RPMI7951 (cell line): ENCODE results near the gene PRR14. TPM values are rescaled to one million over a fixed set of nuclear protein-coding genes. Genes with fewer than 3 reads are reported as not detected.
A peak's percentile ranks its signal among the peaks of the same experiment; 100 is the strongest.
"Not testable (repeated sequence)": the region's sequence is repeated elsewhere in the genome, so short reads cannot be mapped to it uniquely, and the experiment has no call there.

ENCODE experiments used
- DNase-seq: peaks from one replicate; pipeline ENCODE4 v3.0.0-alpha.2; 2012; ENCODE audit warnings: low read depth
- total RNA-seq: library from RNA; depleted of rRNA; stranded (reverse); fragments of >200 nt; shearing (Covaris generic); gene quantifications from 2 replicates; pipeline ENCODE4 v1.2.3, GENCODE V29; 2014

Gene PRR14
- total RNA-seq, 1 experiment from 2014 or later: 6.8 TPM

DNA sequence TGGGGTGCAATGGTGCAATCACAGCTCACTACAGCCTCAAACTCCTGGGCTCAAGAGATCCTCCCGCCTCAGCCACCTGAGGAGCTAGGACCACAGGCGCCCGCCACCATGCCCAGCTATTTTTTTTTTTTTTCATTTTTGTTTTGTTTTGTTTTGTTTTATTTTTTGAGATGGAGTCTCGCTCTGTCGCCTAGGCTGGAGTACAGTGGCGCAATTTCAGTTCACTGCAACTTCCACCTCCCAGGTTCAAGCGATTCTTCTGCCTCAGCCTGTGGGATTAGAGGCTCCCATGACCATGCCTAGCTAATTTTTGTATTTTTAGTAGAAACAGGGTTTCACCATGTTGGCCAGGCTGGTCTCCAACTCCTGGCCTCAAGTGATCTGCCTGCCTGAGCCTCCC, 18.3 kb upstream of the PRR14 start:
- DNase-seq: not testable (repeated sequence)

DNA sequence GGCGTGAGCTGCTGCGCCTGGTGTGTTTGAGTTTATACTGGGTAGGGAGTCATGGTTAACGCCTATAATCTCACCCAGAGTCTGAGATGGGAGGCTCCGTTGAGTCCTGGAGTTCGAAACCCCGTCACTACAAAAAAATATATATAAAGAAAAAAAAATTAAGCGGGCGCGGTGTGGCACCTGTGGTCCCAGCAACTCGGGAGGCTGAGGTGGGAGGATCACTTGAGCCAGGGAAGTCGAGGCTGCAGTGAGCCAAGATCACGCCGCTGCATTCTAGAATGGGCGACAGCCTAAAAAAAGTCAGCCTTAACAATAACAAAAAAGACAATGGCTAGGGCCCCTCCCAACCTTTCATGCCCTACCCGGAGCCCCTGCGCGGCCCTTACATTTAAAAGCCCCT, 17.2 kb upstream of the PRR14 start:
- DNase-seq: no peak

DNA sequence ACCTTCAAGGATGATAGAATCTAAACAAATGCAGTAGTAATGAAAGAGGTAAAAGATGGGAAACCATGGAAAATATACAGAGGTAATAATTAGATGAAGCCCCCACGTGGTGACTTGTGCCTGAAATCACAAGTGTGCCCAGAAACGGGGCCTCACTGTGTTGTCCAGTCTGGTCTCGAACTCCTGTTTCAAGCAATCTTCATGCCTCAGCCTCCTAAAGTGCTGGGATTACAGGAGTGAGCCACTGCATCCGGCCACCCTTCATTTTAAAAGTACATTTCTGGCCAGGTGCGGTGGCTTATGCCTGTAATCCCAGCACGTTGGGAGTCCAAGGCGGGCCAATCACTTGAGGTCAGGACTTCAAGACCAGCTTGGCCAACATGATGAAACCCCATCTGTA, 14.2 kb upstream of the PRR14 start:
- DNase-seq: no peak

DNA sequence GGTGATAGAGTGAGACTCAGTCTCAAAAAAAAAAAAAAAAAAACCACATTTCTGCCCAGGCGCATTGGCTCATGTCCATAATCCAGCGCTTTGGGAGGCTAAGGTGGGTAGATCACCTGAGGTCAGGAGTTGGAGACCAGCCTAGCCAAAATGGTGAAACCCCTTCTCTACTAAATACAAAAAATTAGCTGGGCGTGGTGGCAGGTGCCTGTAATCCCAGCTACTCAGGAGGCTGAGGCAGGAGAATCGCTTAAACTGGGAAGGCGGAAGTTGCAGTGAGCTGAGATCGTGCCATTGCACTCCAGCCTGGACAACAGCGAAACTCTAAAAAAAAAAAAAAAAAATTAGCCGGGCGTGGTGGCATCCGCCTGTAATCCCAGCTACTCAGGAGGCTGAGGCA, 13.6 kb upstream of the PRR14 start:
- not testable (repeated sequence) for DNase-seq

DNA sequence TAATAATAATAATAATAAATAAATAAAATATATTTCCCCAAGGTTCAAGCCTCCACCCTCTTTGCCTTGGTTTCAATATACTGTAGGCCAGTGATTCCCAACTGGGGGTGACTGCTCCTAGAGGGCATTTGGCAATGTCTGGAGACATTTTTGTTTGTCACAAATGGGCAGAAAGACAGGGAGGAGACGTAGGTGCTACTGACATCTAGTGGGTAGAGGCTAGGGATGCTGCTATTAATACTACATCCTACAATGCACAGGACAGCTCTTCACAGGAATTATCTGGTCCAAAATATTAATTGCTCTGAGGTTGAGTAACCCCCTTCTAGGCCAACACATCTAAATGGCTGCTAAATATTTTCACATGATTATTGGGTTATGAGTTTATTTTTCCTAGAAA, 12.8 kb upstream of the PRR14 start:
- DNase-seq: peak; percentile 74

DNA sequence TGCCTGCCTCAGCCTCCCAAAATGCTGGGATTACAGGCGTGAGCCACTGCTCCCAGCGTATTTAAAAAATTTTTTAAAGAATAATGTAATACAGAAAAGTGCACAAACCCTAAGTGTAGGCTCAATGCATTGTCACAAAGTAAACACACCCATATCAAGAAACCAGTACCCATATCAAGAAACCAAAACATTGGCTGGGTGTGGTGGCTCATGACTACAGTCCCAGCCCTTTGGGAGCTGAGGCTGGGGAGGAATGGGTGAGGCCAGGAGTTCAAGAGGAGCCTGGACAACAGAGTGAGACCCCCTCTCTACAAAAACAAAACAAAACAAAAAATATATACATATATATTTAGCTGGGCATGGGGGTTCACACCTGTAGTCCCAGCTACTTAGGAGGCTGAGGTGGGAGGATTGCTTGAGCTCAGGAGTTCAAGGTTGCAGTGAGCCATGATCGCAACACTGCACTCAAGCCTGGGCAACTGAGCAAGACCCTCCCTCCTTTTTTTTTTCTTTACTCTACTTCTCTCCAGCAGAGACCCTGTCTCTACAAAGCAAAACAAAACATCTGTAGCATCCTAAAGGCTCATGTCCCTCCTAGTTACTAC, 9.3 kb upstream of the PRR14 start:
- DNase-seq: no peak

DNA sequence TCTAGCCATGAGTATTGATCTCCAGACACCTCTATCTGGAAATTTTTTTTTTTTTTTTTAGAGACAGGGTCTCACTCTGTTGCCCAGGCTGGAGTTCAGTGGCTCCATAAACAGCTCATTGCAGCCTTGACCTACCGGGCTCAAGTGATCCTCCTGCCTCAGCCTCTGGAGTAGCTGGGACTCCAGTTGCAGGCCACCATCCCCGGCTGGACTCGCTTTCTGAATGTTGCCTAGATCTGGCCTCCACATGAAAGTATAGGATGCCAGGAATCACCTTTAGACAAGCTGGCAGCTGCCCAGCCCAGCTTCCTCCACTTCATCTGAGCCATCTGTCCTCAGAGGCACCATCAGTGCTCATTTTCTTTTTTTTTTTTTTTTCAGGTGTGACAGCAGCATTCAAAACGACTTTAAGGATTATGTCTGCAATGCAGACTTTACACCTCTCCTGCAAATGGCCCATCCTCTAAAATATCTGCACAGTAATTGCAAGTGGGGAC, 6.4 kb upstream of the PRR14 start:
- no peak for DNase-seq

DNA sequence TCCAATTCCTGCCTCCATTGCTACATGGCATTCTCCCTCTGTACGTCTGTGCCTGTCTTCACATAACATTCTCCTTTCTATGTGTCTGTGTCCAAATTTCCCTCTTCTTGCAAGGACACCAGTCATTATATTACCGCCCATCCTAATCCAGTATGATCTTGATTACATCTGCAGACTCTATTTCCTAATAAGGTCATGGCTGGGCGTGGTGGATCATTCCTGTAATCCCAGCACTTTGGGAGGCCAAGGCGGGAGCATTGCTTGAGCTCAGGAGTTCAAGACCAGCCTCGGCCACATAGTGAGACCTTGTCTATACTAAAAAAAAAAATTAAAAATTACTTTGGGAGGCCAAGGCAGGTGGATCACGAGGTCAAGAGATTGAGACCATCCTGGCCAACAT, 5.0 kb upstream of the PRR14 start:
- no peak for DNase-seq

DNA sequence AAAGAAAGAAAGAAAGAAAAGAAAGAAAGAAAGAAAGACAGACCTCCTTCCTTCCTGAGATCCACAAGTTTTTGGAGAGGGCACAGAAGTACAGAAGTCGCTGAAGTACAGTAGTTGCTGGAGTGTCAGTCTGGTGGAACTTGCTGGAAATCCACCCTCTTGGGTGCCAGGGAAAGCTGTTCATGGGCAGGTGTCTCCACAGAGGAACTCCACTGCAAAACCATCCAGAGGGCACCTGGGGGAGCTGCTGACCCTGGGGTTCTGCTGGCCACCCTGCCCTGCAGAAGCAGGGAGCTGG, 3.5 kb upstream of the PRR14 start:
- no peak for DNase-seq

DNA sequence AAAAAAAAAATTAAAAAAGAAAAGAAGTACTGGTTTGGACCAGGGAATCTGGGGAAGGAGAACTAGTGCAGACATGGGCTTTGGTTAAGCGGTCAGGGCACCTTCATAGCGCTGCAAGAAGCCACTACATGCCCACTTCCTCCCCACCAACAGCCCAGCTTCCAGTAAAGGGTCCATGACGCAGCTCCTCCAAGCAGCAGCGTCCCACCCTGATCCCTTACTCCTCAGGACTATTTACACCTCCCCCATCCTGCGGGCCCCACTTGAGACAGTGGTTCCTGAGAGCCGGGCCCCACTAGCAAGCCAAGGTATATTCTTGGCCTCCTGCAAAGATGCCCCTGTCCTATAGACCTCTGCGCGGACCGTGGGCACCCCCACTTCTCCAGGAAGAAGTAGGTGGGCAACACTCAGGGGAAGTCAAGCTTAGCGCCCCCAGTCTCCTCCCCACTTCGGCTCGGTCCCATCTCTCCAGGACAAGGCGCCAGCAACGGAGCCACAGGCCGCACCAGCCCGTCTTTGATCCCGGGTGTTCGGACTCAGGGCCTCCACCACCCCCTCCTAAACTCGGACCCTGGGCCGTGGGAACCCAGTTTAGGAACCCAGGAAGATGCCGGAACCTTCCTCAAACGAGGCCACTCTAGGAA, 913 bp upstream of the PRR14 start:
- no peak for DNase-seq

DNA sequence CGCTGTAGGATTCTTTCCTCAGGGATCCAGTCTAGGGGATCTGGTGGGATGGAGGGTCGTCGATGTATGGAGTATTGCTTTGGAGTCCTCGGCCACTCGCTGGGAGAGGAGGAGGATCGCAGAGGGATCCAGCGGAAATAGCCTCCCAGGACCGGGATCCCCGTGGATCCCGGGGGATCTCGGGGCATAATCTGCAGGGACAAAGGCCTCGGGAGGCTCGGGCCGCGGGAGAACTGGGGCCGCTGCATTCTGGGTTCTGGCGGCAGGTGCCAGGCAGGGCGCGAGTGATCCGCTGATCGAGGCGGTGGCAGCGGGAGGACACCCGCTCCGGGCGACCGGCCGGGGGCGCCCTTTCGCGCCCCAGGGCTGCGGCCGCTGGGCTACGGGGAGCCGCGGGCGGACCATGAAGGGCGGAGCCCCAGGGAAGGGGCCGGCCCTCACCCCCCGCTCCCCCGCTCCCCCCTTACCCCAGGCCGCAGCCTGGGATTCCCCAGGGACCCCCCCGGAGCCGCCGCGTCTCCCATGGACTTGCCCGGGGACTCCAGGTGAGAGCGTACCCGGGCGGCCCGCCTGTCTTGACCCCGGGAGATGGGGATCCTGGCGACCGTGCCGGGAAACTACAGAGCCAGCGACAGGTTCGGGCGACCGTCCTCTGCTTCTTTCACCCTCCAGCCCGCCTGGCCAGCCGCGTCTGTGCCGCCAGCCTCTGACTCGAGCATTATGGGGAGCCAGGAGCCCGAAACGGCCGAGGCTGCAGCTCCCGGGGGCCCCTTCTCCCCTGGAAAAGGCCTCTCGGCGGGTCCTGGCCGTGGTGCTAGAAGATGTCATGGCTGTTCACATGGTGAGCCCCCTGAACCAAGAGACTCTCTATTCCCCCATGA, 604 bp downstream of the PRR14 start:
- DNase-seq: peak; percentile 44

DNA sequence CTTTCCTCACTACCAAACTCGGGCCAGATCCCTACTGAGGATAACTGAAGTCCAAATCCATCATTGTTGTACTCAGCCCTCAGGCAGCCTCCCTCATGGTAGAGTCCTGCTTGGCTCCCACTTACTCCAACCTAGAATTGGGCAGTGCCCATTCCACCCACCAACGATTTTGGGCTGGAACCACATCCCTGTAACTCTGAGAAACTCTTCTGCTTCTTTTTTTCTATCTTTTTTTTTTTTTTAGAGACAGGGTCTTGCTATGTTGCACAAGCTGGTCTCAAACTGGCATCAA, 1.2 kb downstream of the PRR14 start:
- DNase-seq: no peak

DNA sequence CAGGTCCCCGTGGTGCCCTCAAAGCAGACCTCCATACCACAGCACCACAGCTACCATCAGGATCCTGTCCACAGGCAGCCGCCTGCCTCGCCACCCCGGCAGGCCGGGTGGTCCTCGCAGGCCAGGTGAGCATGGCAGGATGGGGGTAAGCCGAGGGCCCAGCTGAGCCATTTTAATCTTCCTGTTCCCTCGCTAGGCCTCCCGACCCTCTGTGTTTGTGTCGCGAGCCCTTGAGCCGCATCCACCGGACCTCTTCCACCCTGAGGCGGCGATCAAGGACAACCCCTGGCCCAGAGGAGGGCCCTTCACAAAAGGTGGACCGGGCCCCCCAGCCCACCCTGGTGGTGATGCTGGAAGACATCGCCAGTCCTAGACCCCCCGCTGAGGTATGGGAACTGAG, 2.0 kb downstream of the PRR14 start:
- no peak for DNase-seq

DNA sequence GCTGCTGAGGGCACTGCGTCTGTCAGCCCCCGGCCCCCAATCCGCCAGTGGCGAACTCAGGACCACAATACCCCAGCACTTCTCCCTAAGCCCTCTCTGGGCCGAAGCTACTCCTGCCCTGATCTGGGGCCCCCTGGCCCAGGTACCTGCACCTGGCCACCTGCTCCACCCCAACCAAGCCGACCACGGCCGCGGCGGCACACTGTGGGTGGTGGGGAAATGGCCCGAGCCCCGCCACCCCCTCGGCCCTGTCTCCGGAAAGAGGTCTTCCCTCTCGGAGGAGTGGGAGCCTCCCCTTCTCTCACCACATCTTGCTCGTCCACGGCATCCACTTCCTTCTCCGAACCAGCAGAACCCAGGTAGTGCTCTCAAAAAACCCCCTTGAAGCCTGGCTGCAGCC, 4.1 kb downstream of the PRR14 start:
- DNase-seq: no peak

DNA sequence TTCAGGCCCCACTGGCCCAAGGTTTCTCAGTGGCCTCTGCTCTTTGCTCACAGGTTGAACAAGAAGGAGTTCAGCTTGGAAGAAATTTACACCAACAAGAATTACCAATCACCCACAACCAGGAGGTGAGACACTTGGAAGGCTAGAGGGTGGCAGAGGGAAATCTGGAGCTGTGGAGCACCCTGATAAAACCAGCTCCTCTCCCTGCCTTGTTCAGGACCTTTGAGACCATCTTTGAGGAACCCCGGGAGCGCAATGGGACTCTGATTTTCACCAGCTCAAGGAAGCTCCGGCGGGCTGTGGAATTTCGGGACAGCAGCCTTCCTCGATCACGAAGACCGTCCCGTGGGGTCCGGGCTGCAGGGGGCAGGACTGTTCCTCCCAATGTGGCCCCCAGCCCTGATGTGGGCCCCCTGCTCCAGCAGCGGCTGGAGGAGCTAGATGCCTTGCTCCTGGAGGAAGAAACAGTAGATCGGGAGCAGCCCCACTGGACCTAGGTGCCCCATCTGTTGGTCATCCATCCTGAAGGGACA, 5.1 kb downstream of the PRR14 start:
- no peak for DNase-seq

DNA sequence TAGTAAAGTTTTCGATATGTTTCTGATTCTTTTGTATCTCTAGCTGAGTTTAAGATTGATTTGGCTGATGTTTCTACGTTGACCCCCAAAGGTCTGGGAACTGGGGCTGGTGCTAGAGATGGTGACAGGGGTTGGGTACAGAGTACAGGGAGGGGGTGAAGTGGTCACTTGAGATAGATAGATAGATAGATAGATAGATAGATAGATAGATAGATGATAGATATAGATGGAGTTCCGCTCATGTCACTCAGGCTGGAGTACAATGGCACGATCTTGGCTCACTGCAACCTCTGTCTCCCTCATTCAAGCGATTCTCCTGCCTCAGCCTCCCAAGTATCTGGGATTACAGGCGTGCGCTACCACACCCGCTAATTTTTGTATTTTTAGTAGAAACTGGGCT, 5.6 kb downstream of the PRR14 start:
- no peak for DNase-seq

DNA sequence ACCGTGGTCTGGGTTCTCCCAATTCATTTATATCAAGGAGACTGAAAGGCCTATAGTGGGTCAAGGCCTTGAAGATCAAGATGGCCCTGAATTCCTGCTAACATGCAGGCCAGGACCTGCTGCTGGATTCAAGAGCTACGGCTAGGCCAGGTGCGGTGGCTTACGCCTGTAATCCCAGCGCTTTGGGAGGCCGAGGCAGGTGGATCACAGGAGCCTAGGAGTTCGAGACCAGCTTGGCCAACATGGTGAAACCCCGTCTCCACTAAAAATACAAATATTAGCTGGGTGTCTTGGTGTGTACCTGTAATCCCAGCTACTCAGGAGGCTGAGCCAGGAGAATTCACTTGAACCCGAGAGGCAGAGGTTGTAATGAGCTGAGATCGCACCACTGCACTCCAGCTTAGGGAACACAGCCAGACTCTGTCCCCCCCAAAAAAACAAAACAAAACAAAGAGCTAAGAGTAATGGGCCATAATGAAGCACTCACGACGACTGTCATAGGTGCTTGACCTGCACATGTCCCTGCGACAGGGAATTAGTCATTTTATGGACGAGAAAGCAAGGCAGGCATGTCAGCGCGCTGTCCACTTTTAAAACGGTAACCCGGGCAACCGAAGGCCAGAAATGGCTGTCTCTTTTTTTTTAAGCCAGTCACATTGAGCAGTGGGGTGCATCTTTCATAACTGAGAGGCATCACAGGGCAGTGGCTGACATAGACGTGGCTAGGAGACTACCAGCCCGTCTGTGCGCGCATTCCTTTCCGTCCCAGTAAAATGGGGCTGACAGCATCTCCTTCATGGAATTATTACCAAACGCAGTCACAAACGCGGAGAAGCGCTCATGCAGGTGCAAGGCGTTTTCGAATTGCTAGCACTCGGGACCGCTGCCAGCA, 6.5 kb downstream of the PRR14 start:
- DNase-seq: no peak

DNA sequence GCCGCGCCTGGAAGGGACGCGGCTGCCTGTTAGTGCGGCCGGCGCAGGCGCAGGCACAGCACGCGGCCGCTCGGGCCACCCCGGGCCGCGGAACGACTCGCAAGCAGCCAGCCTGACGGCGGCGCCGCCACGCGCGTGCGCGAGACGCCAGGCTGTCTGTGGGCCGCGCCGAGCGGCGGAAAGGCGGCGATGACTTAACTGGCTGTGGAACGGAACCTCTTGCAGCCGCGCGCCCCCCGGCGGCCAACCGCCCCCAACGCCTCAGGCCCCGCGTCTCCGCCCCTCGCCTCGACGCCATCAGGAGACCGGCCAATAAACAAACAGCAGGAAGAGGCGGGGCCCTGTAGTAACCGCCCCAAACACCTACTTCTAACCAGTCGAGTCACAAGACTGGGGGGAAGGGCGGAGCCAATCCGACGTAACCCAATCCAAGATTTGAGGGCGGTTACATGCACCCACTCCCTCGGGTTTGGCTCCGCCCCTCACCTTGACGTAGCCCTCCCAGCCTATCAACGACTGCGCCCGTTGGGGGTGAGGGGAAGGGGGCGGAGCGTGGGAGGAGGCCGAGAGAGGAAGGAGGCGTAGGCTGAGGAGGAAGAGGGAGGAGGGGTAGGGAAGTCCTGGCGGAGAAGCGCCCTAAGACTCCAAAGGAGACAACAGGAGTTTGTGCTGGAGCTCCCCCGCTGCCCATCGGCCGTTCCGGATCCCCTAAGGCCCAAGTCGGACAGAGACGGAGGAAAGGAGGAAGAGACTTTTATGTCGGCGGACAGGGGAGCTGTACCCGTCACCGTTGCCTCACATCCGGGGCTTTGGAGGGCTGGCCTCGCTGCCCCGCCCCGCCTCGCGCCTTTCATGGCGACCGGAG, 7.3 kb downstream of the PRR14 start, which contains the start of gene FBRS:
Gene FBRS (plus strand): TSS at position 566 of the 865 bp plus-strand sequence. CDS start 1,088 bp downstream, outside the sequence.
- peak; percentile 100 for DNase-seq

DNA sequence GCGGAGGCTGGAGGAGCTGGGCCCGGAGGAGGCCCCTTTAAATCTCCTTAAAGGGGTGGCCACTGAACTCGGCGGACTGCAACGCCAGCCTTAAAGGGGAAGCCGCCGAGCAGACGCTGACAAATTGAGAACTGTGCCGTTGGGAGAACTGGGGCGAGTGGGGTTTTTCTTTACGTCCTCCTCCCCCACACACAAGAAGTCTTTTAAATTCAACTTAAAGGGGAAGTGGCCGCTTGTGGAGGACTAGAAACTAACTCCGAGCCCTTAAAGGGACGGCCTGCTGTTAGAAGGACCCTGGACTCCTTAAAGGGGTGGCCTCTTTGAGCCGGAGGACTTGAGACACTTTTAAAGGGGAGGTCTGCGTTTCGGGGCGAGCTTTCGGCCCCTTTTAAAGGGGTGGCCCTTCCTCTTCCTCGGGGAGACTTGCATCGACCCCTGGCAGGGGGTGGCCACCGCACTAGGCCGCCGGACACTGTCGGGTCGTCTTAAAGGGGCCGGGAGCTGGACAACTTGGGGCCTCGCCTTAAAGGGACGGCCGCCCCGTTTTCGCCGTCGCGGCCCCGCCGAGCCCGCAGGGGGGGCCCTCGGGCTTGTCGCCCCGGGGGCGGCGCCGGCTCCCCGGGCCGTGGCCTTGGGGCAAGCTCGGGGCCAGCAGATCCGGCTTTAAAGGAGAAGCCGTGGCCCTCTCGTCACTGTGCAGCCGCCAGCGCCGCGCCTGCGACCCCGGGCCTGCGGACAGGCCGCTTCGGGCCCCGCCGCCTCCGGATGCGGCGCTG, 8.2 kb downstream of the PRR14 start:
- DNase-seq: peak; percentile 94
